Measurements from ENCODE around the gene GASK1A. TPM values are rescaled to one million over a fixed set of nuclear protein-coding genes. Genes with fewer than 3 reads are reported as not detected.

The GASK1A gene
- total and polyA plus RNA-seq, 2 of the 8 experiments (the other 6 are each of a cell fraction or from before 2014, with no cell fraction given), result 4.7 to 7.9 TPM

DNA sequence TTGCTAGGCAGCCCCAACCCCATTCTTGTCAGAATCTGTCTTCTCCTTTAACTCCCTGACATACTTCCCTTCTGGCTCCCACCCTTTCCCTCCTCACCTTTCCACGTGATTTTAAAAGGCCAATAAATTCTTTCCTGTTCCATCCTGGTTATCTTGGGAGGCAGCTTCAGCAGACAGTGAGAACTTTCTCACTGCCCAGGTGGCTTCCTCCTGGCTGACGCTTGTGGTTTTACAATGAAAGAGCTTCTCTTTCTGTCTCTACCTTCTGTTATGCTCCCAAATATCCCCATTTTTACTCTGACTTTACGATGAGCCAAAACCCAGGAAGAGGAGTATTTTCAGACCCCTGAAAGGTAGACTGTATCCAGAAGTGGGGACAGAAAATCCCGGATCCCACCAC, 42.1 kb downstream of the GASK1A start (continued):
- TF ChIP-seq CHD7 (IDR thresholded peaks at IDR 0.05; ENCODE audit: insufficient replicate concordance, low read length) (no peak), SIRT6 (IDR thresholded peaks at IDR 0.05; ENCODE audit: low read length) (no peak), ASH2L (IDR thresholded peaks at IDR 0.05; ENCODE audit: low read length) (no peak), RFX5 (IDR thresholded peaks at IDR 0.05; ENCODE audit: borderline replicate concordance, low read depth, low read length) (no peak), PHF8 (conservative IDR thresholded peaks at IDR 0.05; ENCODE audit: low read depth, low read length) (no peak), SP1 (IDR thresholded peaks at IDR 0.05; ENCODE audit: low read depth, low read length) (no peak), E2F6 (IDR thresholded peaks at IDR 0.05) (no peak), ATF2 (IDR thresholded peaks at IDR 0.05; ENCODE audit: low read length) (no peak), SIN3A (conservative IDR thresholded peaks at IDR 0.05 in 1 of 2, IDR thresholded peaks at IDR 0.05 in 1 of 2; ENCODE audit: low read depth in 1 of 2, low read length in 2 of 2) (no peak)
